ENCODE results near the gene ZBTB24.
"Not testable (repeated sequence)": the region's sequence is repeated elsewhere in the genome, so short reads cannot be mapped to it uniquely, and the experiment has no call there.

Gene ZBTB24

GRCh38 chr6:109482905-109483734 lies at the start of gene ZBTB24:
Gene ZBTB24, minus strand, starts transcription at chr6:109483219. Its CDS starts 1,193 bp downstream, at chr6:109482026.
- peak; percentile 79 for DNase-seq (ENCODE audit: low spot score)

GRCh38 chr6:109531446-109531845 lies 48.4 kb upstream of the ZBTB24 start:
- DNase-seq (ENCODE audit: low spot score), result no peak

- DNase-seq (ENCODE audit: low spot score), result peak; percentile 9
Measured at GRCh38 chr6:109527989-109528388, 45.0 kb upstream of the ZBTB24 start.

- DNase-seq (ENCODE audit: low spot score), result peak; percentile 15
Measured at GRCh38 chr6:109526905-109527628, 44.0 kb upstream of the ZBTB24 start.

- no peak for DNase-seq (ENCODE audit: low spot score)
Measured at GRCh38 chr6:109524129-109524528, 41.1 kb upstream of the ZBTB24 start.

- DNase-seq (ENCODE audit: low spot score), result no peak
Measured at GRCh38 chr6:109523478-109523877, 40.5 kb upstream of the ZBTB24 start.

GRCh38 chr6:109521080-109521479 lies 38.1 kb upstream of the ZBTB24 start:
- no peak for DNase-seq (ENCODE audit: low spot score)

GRCh38 chr6:109519647-109520046 lies 36.6 kb upstream of the ZBTB24 start:
- not testable (repeated sequence) for DNase-seq (ENCODE audit: low spot score)

- DNase-seq (ENCODE audit: low spot score), result no peak
Measured at GRCh38 chr6:109516929-109517328, 33.9 kb upstream of the ZBTB24 start.

GRCh38 chr6:109515781-109516409 lies 32.9 kb upstream of the ZBTB24 start:
- DNase-seq (ENCODE audit: low spot score), result no peak

GRCh38 chr6:109514946-109515345 lies 31.9 kb upstream of the ZBTB24 start:
- DNase-seq (ENCODE audit: low spot score), result no peak

- DNase-seq (ENCODE audit: low spot score), result no peak
Measured at GRCh38 chr6:109513571-109514071, 30.6 kb upstream of the ZBTB24 start.

- DNase-seq (ENCODE audit: low spot score), result no peak
Measured at GRCh38 chr6:109512271-109512817, 29.3 kb upstream of the ZBTB24 start.

- DNase-seq (ENCODE audit: low spot score), result no peak
Measured at GRCh38 chr6:109511832-109512231, 28.8 kb upstream of the ZBTB24 start.

- DNase-seq (ENCODE audit: low spot score), result no peak
Measured at GRCh38 chr6:109510358-109510757, 27.3 kb upstream of the ZBTB24 start.

GRCh38 chr6:109508166-109508860 lies 25.3 kb upstream of the ZBTB24 start:
- DNase-seq (ENCODE audit: low spot score), result no peak

- DNase-seq (ENCODE audit: low spot score), result no peak
Measured at GRCh38 chr6:109507490-109508072, 24.6 kb upstream of the ZBTB24 start.

- no peak for DNase-seq (ENCODE audit: low spot score)
Measured at GRCh38 chr6:109506841-109507240, 23.8 kb upstream of the ZBTB24 start.

- no peak for DNase-seq (ENCODE audit: low spot score)
Measured at GRCh38 chr6:109506314-109506713, 23.3 kb upstream of the ZBTB24 start.

- DNase-seq (ENCODE audit: low spot score), result no peak
Measured at GRCh38 chr6:109503327-109504224, 20.6 kb upstream of the ZBTB24 start.

Data from HuH-7.5 (cell line).